Endometrium (tissue), 2 donors: ENCODE data around the gene NR3C2.
A peak's percentile ranks its signal among the peaks of the same experiment; 100 is the strongest.
"Not testable (repeated sequence)": the region's sequence is repeated elsewhere in the genome, so short reads cannot be mapped to it uniquely, and the experiment has no call there.

Experiments
- FAIRE-seq: peaks from 2 replicates; lab custom pipeline; 2012; peaks lifted over from hg19 to GRCh38; lab: Jason Lieb, UNC
- donor health status: control.
- donor health status: control.

The NR3C2 gene

GRCh38 chr4:148166132-148166591, 276.1 kb downstream of the NR3C2 start:
- FAIRE-seq, result no peak

DNA sequence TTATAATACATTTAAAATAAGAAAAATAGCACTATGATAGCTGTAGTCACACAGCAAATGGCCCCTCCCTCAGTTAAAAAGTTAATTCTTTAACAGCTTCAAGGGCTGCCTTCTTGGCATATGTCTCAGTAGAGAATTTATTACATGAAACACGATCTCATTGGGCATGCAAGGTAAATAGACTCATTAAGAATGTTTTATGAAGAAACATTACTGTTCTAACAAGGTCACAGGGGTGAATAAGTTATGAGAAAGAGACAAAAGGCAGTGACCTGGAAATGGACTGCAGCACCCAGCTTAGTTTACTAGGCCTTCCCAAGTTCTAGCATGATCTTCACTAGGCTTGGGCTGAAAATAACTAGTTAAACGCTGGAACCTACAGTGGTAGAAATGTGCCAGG, 277.7 kb downstream of the NR3C2 start:
- FAIRE-seq, result no peak

DNA sequence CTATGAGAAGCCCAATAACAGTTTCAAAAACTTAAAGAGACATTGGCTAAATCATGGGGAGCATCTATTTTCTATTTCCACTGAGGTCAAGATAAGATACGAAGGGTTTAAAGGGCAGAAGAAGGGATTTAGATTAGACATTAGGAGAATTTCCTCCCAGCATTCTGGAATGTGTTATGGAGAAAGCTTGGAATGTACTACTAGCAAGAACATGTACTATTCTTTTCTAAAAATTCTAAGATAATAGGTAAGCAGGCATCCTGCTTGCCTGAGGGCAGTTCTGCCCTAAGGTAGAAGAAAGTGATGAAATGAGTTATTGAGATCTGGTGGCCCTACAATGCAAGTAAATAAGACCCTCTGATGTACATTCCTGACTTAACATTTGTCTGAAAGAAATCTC, 279.2 kb downstream of the NR3C2 start:
- no peak for FAIRE-seq

DNA sequence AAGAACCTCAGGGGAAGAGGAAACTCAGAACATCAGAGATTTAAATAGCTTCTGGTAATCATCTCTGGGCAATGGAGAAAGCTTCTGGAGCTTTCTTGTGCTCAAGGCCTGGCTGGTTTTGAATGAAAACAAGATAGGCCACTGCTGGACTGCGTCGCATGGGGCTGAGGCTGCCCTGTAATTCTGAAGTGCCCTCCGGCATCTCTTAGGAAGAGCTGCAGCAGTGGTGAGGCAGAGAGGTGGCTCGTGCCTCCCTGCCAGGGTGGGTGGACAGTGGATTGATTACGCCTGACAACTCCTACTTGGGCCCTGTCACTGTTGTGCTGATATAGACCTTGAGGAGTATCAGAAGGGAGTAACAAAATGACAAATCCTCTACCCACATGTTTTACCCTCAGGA, 279.7 kb downstream of the NR3C2 start:
- no peak for FAIRE-seq

GRCh38 chr4:148161601-148162000, 280.6 kb downstream of the NR3C2 start:
- FAIRE-seq, result no peak

DNA sequence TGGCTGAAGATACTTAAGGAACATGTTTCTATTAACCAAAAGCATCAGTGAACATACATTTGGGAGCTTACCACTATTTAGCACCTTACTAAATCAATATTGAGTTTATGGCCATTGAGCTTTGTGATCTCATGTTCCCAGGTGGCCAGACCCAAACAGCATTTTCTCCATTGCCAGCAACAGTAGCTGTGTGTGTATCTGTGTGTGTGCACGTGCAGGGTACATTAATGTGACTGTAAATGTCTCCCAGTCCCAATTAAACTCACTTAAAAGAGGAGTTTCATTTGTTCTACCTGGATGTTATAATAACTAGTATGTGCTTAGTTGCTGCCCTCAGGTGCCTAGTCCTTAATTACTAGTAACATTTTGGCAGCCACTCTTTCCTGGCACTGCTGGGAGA, 282.4 kb downstream of the NR3C2 start:
- FAIRE-seq, result no peak

- FAIRE-seq, result no peak
Observed at GRCh38 chr4:148154769-148155168, 287.4 kb downstream of the NR3C2 start.

DNA sequence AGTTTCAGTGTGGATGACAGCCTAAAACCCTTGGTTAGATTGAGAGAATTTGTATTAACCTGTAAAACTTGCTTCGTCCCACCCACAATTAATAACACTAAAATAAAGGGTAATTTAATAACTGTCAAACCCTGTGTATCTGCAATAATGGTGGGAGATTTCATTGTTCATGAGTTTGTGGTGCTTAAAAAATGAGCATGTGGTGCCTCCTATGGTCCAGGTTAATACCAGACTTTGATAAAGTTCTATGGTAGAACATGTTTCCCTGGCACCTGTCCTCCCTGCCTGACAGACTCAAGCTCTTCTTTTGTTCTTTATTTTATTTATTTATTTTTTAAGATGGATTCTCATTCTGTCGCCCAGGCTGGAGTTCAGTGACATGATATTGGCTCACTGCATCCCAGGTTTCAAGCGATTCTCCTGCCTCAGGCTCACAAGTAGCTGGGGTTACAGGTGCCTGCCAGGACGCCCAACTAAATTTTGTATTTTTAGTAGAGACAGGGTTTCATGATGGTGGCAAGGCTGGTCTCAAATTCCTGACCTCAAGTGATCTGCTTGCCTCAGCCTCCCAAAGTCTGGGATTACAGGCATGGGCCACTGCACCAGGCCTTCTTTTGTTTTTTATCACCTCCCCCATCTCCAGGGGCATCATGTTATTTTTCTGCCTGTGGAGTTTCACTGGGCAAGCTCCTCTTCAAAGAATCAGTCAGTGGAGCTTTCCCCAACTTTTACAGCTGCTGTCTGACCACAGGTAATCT, 289.2 kb downstream of the NR3C2 start:
- FAIRE-seq, result no peak

GRCh38 chr4:148151806-148152205, 290.4 kb downstream of the NR3C2 start:
- FAIRE-seq, result peak; percentile 98

DNA sequence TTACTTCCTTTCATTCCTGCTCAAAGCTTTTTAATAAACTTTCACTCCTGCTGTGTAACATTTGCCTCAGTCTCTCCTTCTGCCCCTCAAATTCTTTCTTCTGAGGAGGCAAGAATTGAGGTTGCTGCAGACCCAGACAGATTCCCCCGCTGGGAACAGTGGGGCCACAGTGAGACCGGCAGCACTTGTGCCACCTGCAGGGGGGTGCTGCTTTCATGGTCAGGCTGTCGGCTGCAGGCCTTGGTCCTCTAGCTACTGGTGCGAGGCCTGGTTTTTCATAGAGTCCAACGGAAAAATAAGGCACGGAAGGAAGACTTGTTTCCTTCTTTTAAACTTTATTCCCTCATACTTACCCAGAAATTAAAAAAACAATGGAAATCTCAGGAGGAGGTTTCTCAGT, 296.7 kb downstream of the NR3C2 start:
- no peak for FAIRE-seq

- FAIRE-seq, result no peak
Observed at GRCh38 chr4:148143174-148143573, 299.0 kb downstream of the NR3C2 start.

DNA sequence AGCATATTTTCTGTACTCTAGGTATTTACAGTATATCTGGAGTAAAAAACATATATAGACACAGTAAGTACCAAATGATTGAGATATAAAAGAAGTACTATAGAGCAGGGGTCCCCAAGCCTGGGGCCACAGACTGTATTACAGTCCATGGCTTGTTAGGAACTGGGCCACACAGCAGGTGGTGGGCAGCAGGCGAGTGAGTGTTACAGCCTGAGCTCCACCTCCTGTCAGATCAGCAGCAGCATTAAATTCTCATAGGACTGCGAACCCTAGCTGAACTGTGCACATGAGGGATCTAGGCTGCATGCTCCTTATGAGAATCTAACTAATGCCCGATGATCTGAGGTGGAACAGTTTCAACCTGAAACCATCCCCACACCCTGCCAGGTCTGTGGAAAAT, 300.7 kb downstream of the NR3C2 start:
- no peak for FAIRE-seq

DNA sequence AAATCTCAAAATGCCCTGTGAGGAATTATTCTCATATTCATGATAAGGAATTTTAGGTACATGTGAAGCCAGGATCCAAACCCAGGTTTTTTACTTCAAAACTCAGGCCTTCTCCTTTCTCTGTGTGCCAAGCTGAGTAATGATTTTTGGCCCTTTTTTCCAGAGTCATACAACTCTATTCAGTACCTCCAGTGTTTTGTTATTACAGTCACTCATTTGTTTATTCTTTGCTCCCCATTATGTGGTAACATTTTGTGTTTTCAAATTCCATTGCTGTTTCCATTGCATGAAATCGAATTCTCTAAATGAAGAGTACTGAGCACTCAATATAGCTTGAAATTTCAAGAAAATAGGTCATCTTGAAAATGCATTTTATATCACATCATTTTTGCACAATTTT, 315.4 kb downstream of the NR3C2 start:
- no peak for FAIRE-seq

DNA sequence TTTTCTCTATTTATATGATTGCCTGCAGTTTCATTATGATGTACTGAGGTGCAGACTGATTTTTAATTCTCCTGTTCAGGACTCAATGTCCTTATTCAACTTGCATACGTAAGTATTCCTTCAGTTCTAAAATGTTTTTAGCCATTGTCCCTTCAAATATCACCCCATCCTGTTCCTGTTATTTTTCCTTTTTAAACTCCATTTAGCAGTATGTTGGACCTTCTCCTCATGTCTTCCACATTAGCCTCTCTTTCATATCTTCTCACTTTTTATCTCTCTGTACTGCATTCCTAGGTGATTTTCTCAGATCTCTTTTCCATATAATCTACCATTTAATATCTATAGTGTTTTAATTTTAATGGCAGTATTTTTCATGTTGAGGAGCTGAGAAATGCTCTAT, 317.7 kb downstream of the NR3C2 start:
- FAIRE-seq, result no peak

GRCh38 chr4:148123161-148123560, 319.1 kb downstream of the NR3C2 start:
- FAIRE-seq, result not testable (repeated sequence)

GRCh38 chr4:148120216-148120615, 322.0 kb downstream of the NR3C2 start:
- FAIRE-seq, result no peak

- no peak for FAIRE-seq
Observed at GRCh38 chr4:148118633-148119032, 323.6 kb downstream of the NR3C2 start.

DNA sequence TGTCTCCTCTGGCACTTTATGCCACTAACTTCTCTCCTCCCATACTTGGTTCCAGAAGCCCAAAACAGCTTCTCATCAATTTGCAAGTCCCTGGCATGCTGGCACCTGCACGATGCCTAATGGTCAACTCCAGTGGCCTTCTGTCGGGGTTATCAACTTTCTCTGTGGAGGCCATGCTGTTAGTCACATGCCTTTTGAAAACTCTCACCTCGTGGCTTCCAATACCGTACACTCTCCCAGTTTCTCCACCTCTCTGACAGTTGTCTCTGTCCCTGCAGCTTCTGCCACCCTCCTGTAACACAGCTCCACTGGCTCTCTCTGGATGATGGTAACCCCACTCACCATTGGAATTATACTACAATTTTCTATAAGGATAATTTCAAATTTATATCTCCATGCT, 324.0 kb downstream of the NR3C2 start:
- no peak for FAIRE-seq

DNA sequence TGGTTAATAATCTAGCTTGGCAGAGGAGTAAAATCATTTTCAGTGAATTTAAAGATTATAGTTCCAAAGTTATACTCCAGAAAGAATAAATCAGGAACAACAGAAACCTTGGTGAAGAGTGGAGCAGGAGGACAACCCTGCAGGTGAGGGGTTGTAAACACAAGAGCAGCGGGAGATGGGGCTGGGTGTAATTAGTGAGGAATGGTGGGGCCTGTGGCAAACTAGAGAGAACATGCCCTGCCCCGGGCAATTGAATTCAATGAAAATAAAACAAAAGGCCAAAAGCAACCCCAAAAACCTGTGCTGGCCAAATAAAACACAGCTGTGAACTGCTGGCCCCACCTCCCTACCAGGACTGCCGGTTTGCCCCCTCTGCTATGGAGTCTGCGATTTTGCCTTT, 325.2 kb downstream of the NR3C2 start:
- no peak for FAIRE-seq

GRCh38 chr4:148116264-148116663, 325.9 kb downstream of the NR3C2 start:
- peak; percentile 80 for FAIRE-seq

DNA sequence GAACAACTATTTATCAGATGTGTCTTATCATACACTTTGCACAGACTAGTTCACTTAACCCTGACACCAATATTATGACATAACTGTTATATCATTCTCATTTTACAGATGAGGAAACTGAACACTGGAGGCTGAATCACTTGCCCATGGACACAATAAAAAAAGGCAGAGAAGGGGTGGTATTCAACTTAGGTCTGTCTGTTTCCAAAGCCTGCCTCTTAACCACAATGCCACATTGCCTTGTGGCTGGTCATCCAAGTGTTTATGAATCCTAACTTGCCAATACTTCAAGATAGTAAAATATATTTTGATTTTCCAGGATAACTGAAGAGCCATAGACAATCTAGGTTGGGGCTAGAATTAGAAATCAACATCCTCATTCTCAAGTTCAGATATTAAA, 327.8 kb downstream of the NR3C2 start:
- FAIRE-seq, result no peak

- FAIRE-seq, result no peak
Observed at GRCh38 chr4:148112231-148112982, 329.8 kb downstream of the NR3C2 start.

- no peak for FAIRE-seq
Observed at GRCh38 chr4:148110169-148110568, 332.0 kb downstream of the NR3C2 start.

- no peak for FAIRE-seq
Observed at GRCh38 chr4:148109216-148109615, 333.0 kb downstream of the NR3C2 start.
